Osteocyte (in vitro differentiated cells): ENCODE results near the gene PLCH2. TPM values are rescaled to one million over a fixed set of nuclear protein-coding genes. Genes with fewer than 3 reads are reported as not detected.

Source experiments
- DNase-seq: peaks from one replicate; pipeline ENCODE4 v3.0.0; 2021; ENCODE audit warnings: mixed read lengths; ENCODE audit not compliant: unreplicated experiment; ENCODE audit errors: extremely low spot score
- H3K27ac Mint-ChIP-seq: one replicate; pipeline ENCODE4 v1.8.0; 2021; ENCODE audit warnings: mild to moderate bottlenecking, mixed read lengths; ENCODE audit not compliant: unreplicated experiment
- H3K27me3 Mint-ChIP-seq: one replicate; pipeline ENCODE4 v1.8.0; 2021; ENCODE audit warnings: mixed read lengths; ENCODE audit not compliant: unreplicated experiment
- H3K36me3 Mint-ChIP-seq: one replicate; pipeline ENCODE4 v1.8.0; 2021; ENCODE audit warnings: mixed read lengths; ENCODE audit not compliant: unreplicated experiment
- H3K4me1 Mint-ChIP-seq: one replicate; pipeline ENCODE4 v1.8.0; 2021; ENCODE audit warnings: mixed read lengths; ENCODE audit not compliant: unreplicated experiment
- H3K4me3 Mint-ChIP-seq: one replicate; pipeline ENCODE4 v1.8.0; 2021; ENCODE audit warnings: mild to moderate bottlenecking, moderate library complexity, mixed read lengths; ENCODE audit not compliant: unreplicated experiment
- H3K9me3 Mint-ChIP-seq: one replicate; pipeline ENCODE4 v1.8.0; 2021; ENCODE audit warnings: mixed read lengths; ENCODE audit not compliant: unreplicated experiment
- CTCF ChIP-seq: fragments of 200-600 bp; sonication (generic); IDR thresholded peaks from 2 replicates; pipeline ENCODE4 v1.5.0; 2021; ENCODE audit warnings: antibody characterized with exemption, mild to moderate bottlenecking, moderate library complexity
- total RNA-seq: library from RNA; stranded (reverse); gene quantifications from 2 replicates; pipeline ENCODE4 v1.2.1, GENCODE V29; 2021

Gene PLCH2
- total RNA-seq, 1 donor from 2014 or later, result 12.6 TPM

- no peak for TF ChIP-seq CTCF
- Mint-ChIP-seq H3K36me3 (no peaks in the 10 kb centered on the region), H3K9me3 (no peaks in the 10 kb centered on the region), H3K4me3 (no peak overlapping the region), H3K4me1 (peaks cover 23% of the 10 kb centered on the region), H3K27me3 (no peaks in the 10 kb centered on the region), H3K27ac (no peak overlapping the region)
- DNase-seq, result no peak
These were observed 14.9 kb upstream of the PLCH2 start for GRCh38 chr1:2460996-2461751.

GRCh38 chr1:2462819-2463218 lies 13.3 kb upstream of the PLCH2 start:
- Mint-ChIP-seq H3K36me3 (no peaks in the 10 kb centered on the region), H3K9me3 (no peaks in the 10 kb centered on the region), H3K4me3 (no peak overlapping the region)

GRCh38 chr1:2463396-2463795 lies 12.7 kb upstream of the PLCH2 start:
- Mint-ChIP-seq H3K36me3 (no peaks in the 10 kb centered on the region), H3K9me3 (no peaks in the 10 kb centered on the region), H3K4me1 (peaks cover 33% of the 10 kb centered on the region), H3K27me3 (no peaks in the 10 kb centered on the region), H3K4me3 (no peak overlapping the region), H3K27ac (no peak overlapping the region)
- no peak for DNase-seq
- no peak for TF ChIP-seq CTCF

More at GRCh38 chr1:2462819-2463218, 13.3 kb upstream of the PLCH2 start:
- TF ChIP-seq CTCF, result no peak
- Mint-ChIP-seq H3K27me3 (no peaks in the 10 kb centered on the region), H3K4me1 (peaks cover 28% of the 10 kb centered on the region), H3K27ac (no peak overlapping the region)
- DNase-seq, result no peak

DNA sequence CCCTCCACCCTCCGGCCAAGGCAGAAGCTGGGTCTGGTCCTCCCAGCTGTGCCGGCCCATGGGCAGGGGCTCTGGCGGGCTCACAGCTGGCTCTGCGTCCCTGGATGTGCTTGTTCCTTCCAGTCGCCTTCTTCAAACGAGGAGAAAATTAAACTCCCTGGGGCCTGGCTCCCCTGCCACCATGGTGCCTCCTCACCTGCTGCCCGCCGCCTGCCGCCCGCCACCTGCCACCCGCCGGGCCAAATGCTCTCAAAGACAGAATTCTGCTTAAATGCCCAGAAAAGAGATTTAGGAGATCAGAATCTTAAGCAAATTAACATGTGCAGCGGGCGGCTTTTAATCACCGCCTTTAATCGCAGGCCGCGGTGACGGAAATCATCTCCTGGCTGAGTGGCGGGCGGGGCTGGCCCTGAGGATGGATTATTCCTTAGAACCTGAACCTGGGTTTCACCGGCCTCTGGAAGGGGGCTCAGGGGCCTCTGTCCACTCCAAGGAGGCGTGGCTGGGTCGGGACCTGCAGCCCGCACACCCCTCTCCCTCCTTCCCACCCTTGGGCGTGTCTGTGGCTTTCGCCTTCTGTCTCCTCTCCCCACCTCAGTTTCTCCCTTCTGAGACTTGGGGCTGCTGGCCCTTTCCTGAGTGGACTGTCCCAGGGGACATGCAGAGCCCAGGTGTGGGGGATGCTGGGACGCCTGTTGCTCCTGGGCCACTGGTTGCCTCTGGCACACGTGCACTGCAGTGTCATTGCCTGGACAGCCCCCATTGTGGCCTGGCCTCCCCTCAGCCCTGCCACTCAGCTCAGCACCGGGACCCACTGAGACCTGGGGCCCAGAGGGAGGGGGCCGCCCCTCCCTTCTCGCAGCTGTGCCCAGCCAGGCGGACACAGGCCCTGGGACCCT lies 10.5 kb upstream of the PLCH2 start:
- Mint-ChIP-seq H3K27me3 (no peaks in the 10 kb centered on the region), H3K4me1 (peaks cover 23% of the 10 kb centered on the region), H3K36me3 (no peaks in the 10 kb centered on the region), H3K27ac (no peak overlapping the region), H3K9me3 (no peaks in the 10 kb centered on the region), H3K4me3 (no peak overlapping the region)
- no peak for TF ChIP-seq CTCF
- no peak for DNase-seq

GRCh38 chr1:2466270-2466665 lies 9.8 kb upstream of the PLCH2 start:
- no peak overlapping the region for H3K4me3 Mint-ChIP-seq

More at GRCh38 chr1:2466270-2466665, 9.8 kb upstream of the PLCH2 start:
- Mint-ChIP-seq H3K4me1 (peaks cover 23% of the 10 kb centered on the region), H3K27ac (no peak overlapping the region), H3K27me3 (no peaks in the 10 kb centered on the region), H3K36me3 (no peaks in the 10 kb centered on the region), H3K9me3 (no peaks in the 10 kb centered on the region)
- no peak for TF ChIP-seq CTCF
- DNase-seq, result no peak
